ENCODE results near the gene TBC1D16. TPM values are rescaled to one million over a fixed set of nuclear protein-coding genes. Genes with fewer than 3 reads are reported as not detected.

The TBC1D16 gene
- total RNA-seq, 1 experiment from 2014 or later = 85.8 TPM

DNA sequence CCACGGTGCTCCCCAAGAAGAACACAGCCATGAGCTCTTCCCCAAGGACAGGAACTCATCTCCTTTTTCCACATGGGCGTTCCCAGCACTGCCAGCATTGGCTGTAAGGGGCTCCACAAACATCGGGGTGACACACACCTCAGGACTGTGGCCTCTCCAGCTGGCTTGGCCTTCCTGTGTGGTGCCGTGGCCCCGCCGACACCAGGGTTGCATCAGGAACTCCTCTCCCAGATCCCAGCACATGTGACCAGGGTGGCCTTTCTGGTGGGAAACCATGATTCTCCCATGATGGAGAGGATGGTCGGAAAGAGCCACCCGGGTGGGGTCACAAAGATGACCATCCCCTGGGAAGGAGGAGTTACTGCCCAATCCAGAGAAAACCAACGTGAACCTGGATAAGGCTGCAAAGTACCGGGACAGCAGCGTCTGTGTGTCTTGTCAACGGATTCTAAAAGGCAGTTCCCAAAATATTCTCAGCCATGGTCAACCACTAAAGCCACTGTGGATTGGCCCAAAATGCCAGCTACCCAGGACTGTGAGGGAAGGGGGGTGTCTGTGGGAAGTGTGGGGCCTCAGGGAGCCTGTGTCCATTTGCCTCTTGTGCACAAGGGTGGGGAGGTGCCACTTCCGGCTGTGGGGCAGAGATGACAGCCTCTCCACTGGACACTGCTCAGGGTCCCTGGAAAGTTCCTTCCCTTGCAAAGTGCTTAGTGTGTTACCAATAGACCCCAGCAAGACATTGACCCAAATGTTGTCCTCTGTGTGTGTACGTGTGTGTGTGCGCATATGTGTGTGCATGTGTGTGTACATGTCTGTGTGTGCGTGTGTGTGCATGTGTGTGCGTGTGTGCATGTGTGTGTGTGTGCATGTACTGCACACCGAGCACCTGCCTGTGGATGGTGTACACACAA is 118.4 kb downstream of the TBC1D16 start:
- no peak overlapping the region for H2BK15ac ChIP-seq (ENCODE audit: low read depth, low read length)
- no peaks in the 10 kb centered on the region; a peak in 1 of 5 replicates for H3K9me3 Mint-ChIP-seq
- DNase-seq = no peak

More for the DNA sequence above, 118.4 kb downstream of the TBC1D16 start:
- Histone ChIP-seq H3K9ac (ENCODE audit: extremely low read depth, insufficient read length, low read length) (no peak overlapping the region), H3K18ac (ENCODE audit: insufficient read length, low read depth, low read length) (no peak overlapping the region), H2BK5ac (ENCODE audit: insufficient read length, low read length) (no peak overlapping the region), H3K9me3 (ENCODE audit: control insufficient read depth, low read depth, low read length) (no peaks in the 10 kb centered on the region), H3K23ac (ENCODE audit: insufficient read length, low read depth, low read length) (no peak overlapping the region), H3T11ph (ENCODE audit: low read length) (no peak overlapping the region), H3K79me2 (ENCODE audit: insufficient read depth, low read length) (no peaks in the 10 kb centered on the region), H3K27me3 (ENCODE audit: insufficient read depth, low read length) (no peaks in the 10 kb centered on the region), H3K56ac (ENCODE audit: insufficient read length, low read depth, low read length) (no peak overlapping the region), H2AK5ac (ENCODE audit: insufficient read length, low read length) (no peak overlapping the region), H3K4me2 (ENCODE audit: insufficient read depth, insufficient read length, low read length) (no peak overlapping the region), H3K27ac (ENCODE audit: insufficient read length, low read depth, low read length) (no peak overlapping the region), H3K23me2 (ENCODE audit: insufficient read length, low read depth, low read length, poor library complexity, severe bottlenecking) (peaks cover 2% of the 10 kb centered on the region), H4K5ac (ENCODE audit: insufficient read length, low read depth, low read length) (no peak overlapping the region), H3K4ac (ENCODE audit: low read depth, low read length) (no peak overlapping the region), H2BK120ac (ENCODE audit: low read depth, low read length, poor library complexity, severe bottlenecking) (no peak overlapping the region), H2AFZ (ENCODE audit: low read length) (no peak overlapping the region), H2BK12ac (ENCODE audit: insufficient read length, low read depth, low read length) (no peak overlapping the region), H4K91ac (ENCODE audit: insufficient read length, low read depth, low read length) (no peak overlapping the region), H2BK20ac (ENCODE audit: low read depth, low read length, poor library complexity, severe bottlenecking) (no peak overlapping the region), H3K79me1 (ENCODE audit: insufficient read depth, low read depth, low read length, poor library complexity, severe bottlenecking) (no peaks in the 10 kb centered on the region), H3K14ac (ENCODE audit: insufficient read depth, low read length) (no peak overlapping the region), H4K8ac (replicated peaks; ENCODE audit: insufficient read length, low read depth, low read length) (no peak overlapping the region), H3K4me1 (ENCODE audit: insufficient read depth, low read length) (no peaks in the 10 kb centered on the region), H4K20me1 (ENCODE audit: control insufficient read depth, insufficient read depth, insufficient read length) (no peaks in the 10 kb centered on the region)
- Mint-ChIP-seq H3K36me3 (ENCODE audit: insufficient read depth in 1 of 3, low read depth in 3 of 3) (no peaks in the 10 kb centered on the region), H3K27ac (no peak overlapping the region; a peak in 1 of 7 replicates), H3K4me1 (peaks cover 8 to 14% of the 10 kb centered on the region in 2 experiments; a peak in 3 of 4 replicates), H3K4me3 (no peak overlapping the region), H3K27me3 (ENCODE audit: low read depth) (peaks cover 13% of the 10 kb centered on the region)
- TF ChIP-seq, protein P1, sequence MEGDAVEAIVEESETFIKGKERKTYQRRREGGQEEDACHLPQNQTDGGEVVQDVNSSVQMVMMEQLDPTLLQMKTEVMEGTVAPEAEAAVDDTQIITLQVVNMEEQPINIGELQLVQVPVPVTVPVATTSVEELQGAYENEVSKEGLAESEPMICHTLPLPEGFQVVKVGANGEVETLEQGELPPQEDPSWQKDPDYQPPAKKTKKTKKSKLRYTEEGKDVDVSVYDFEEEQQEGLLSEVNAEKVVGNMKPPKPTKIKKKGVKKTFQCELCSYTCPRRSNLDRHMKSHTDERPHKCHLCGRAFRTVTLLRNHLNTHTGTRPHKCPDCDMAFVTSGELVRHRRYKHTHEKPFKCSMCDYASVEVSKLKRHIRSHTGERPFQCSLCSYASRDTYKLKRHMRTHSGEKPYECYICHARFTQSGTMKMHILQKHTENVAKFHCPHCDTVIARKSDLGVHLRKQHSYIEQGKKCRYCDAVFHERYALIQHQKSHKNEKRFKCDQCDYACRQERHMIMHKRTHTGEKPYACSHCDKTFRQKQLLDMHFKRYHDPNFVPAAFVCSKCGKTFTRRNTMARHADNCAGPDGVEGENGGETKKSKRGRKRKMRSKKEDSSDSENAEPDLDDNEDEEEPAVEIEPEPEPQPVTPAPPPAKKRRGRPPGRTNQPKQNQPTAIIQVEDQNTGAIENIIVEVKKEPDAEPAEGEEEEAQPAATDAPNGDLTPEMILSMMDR (conservative IDR thresholded peaks at IDR 0.05) = no peak
- WGBS (ENCODE audit: extremely low coverage, insufficient read length, low lambda C conversion rate) = no CpG with 5 or more reads among the region's 18 CpGs
